ENCODE data around the gene TBX18.

Gene TBX18

GRCh38 chr6:84645563-84646266 is 118.7 kb downstream of the TBX18 start:
- DNase-seq: no peak

GRCh38 chr6:84645000-84645399 is 119.4 kb downstream of the TBX18 start:
- in situ Hi-C loops (cut with MboI; ENCODE audit: low pct_unique_long_range_greater_than_20kb, low sequenced_read_pairs): no loop called here
- no peak for DNase-seq

More at GRCh38 chr6:84645563-84646266, 118.7 kb downstream of the TBX18 start:
- in situ Hi-C loops (cut with MboI; ENCODE audit: low pct_unique_long_range_greater_than_20kb, low sequenced_read_pairs): no loop called here

GRCh38 chr6:84643778-84644177 is 120.6 kb downstream of the TBX18 start:
- in situ Hi-C loops (cut with MboI; ENCODE audit: low pct_unique_long_range_greater_than_20kb, low sequenced_read_pairs): no loop called here
- DNase-seq: no peak

- DNase-seq: no peak
- in situ Hi-C loops (cut with MboI; ENCODE audit: low pct_unique_long_range_greater_than_20kb, low sequenced_read_pairs): no loop called here
Observed at GRCh38 chr6:84641076-84641475, 123.3 kb downstream of the TBX18 start.

- in situ Hi-C loops (cut with MboI; ENCODE audit: low pct_unique_long_range_greater_than_20kb, low sequenced_read_pairs): no loop called here
- DNase-seq: no peak
Observed at GRCh38 chr6:84639396-84639795, 125.0 kb downstream of the TBX18 start.

- in situ Hi-C loops (cut with MboI; ENCODE audit: low pct_unique_long_range_greater_than_20kb, low sequenced_read_pairs): no loop called here
- DNase-seq: no peak
Observed at GRCh38 chr6:84638286-84638685, 126.1 kb downstream of the TBX18 start.

Measured in KBM-7 (cell line).